HUES6 (cell line): Measurements from ENCODE around the gene OSBP2.

ENCODE experiments used
- H3K27ac ChIP-seq: 2 replicates; pipeline ENCODE4 v1.7.0; 2013; ENCODE audit warnings: low read depth, mild to moderate bottlenecking, low read length, inconsistent platforms
- H3K27me3 ChIP-seq: 2 replicates; pipeline ENCODE4 v1.6.1; 2013; ENCODE audit warnings: low read length; ENCODE audit not compliant: control insufficient read depth, insufficient read depth
- H3K36me3 ChIP-seq: 2 replicates; pipeline ENCODE4 v1.6.1; 2013; ENCODE audit warnings: low read length; ENCODE audit not compliant: control insufficient read depth, insufficient read depth
- H3K4me1 ChIP-seq: 2 replicates; pipeline ENCODE4 v1.6.1; 2013; ENCODE audit warnings: low read length; ENCODE audit not compliant: control insufficient read depth, insufficient read depth
- H3K4me3 ChIP-seq: 2 replicates; pipeline ENCODE4 v1.5.1; 2013; ENCODE audit warnings: low read depth, low read length
- H3K9ac ChIP-seq: one replicate; pipeline ENCODE4 v1.6.1; 2013; ENCODE audit warnings: mild to moderate bottlenecking, low read length
- H3K9me3 ChIP-seq: 2 replicates; pipeline ENCODE4 v1.6.1; 2013; ENCODE audit warnings: low read depth, low read length; ENCODE audit not compliant: control insufficient read depth, insufficient read depth

The OSBP2 gene

GRCh38 chr22:30865656-30866055 lies 171.0 kb downstream of the OSBP2 start:
- no peak overlapping the region for H3K27ac ChIP-seq
- H3K9me3 ChIP-seq, result no peaks in the 10 kb centered on the region
- H3K36me3 ChIP-seq, result no peaks in the 10 kb centered on the region
- H3K27me3 ChIP-seq, result no peaks in the 10 kb centered on the region
- H3K4me3 ChIP-seq, result no peak overlapping the region
- no peak overlapping the region for H3K9ac ChIP-seq
- no peaks in the 10 kb centered on the region for H3K4me1 ChIP-seq

GRCh38 chr22:30866216-30866615 lies 171.5 kb downstream of the OSBP2 start:
- H3K9ac ChIP-seq, result no peak overlapping the region
- no peaks in the 10 kb centered on the region for H3K27me3 ChIP-seq
- H3K27ac ChIP-seq, result no peak overlapping the region
- no peaks in the 10 kb centered on the region for H3K36me3 ChIP-seq
- no peaks in the 10 kb centered on the region for H3K9me3 ChIP-seq
- H3K4me3 ChIP-seq, result no peak overlapping the region
- H3K4me1 ChIP-seq, result no peaks in the 10 kb centered on the region

GRCh38 chr22:30866811-30867271 lies 172.2 kb downstream of the OSBP2 start:
- Histone ChIP-seq H3K9ac (no peak overlapping the region), H3K27me3 (no peaks in the 10 kb centered on the region), H3K9me3 (no peaks in the 10 kb centered on the region), H3K4me3 (no peak overlapping the region), H3K27ac (no peak overlapping the region), H3K4me1 (no peaks in the 10 kb centered on the region), H3K36me3 (no peaks in the 10 kb centered on the region)

GRCh38 chr22:30867746-30868662 lies 173.3 kb downstream of the OSBP2 start:
- Histone ChIP-seq H3K36me3 (no peaks in the 10 kb centered on the region), H3K4me1 (no peaks in the 10 kb centered on the region), H3K9me3 (no peaks in the 10 kb centered on the region), H3K9ac (no peak overlapping the region), H3K27me3 (no peaks in the 10 kb centered on the region), H3K27ac (no peak overlapping the region), H3K4me3 (no peak overlapping the region)

GRCh38 chr22:30868663-30869385 lies 174.2 kb downstream of the OSBP2 start:
- Histone ChIP-seq H3K9ac (no peak overlapping the region), H3K9me3 (no peaks in the 10 kb centered on the region), H3K36me3 (no peaks in the 10 kb centered on the region), H3K4me3 (no peak overlapping the region), H3K27me3 (no peaks in the 10 kb centered on the region), H3K4me1 (no peaks in the 10 kb centered on the region), H3K27ac (no peak overlapping the region)

- no peaks in the 10 kb centered on the region for H3K36me3 ChIP-seq
- no peak overlapping the region for H3K27ac ChIP-seq
- no peaks in the 10 kb centered on the region for H3K27me3 ChIP-seq
- H3K4me3 ChIP-seq, result no peak overlapping the region
- no peaks in the 10 kb centered on the region for H3K4me1 ChIP-seq
- no peak overlapping the region for H3K9ac ChIP-seq
- no peaks in the 10 kb centered on the region for H3K9me3 ChIP-seq
These were observed 175.2 kb downstream of the OSBP2 start for GRCh38 chr22:30869667-30870395.

- Histone ChIP-seq H3K4me3 (no peak overlapping the region), H3K36me3 (no peaks in the 10 kb centered on the region), H3K9me3 (no peaks in the 10 kb centered on the region), H3K27me3 (no peaks in the 10 kb centered on the region), H3K4me1 (no peaks in the 10 kb centered on the region), H3K27ac (no peak overlapping the region), H3K9ac (no peak overlapping the region)
These were observed 176.0 kb downstream of the OSBP2 start for GRCh38 chr22:30870451-30871345.

GRCh38 chr22:30871391-30872284 lies 177.0 kb downstream of the OSBP2 start:
- Histone ChIP-seq H3K27me3 (no peaks in the 10 kb centered on the region), H3K4me3 (no peak overlapping the region), H3K27ac (no peak overlapping the region), H3K9ac (no peak overlapping the region), H3K36me3 (no peaks in the 10 kb centered on the region), H3K9me3 (no peaks in the 10 kb centered on the region), H3K4me1 (no peaks in the 10 kb centered on the region)

- H3K9me3 ChIP-seq, result no peaks in the 10 kb centered on the region
- H3K27ac ChIP-seq, result no peak overlapping the region
- no peaks in the 10 kb centered on the region for H3K36me3 ChIP-seq
- H3K4me1 ChIP-seq, result no peaks in the 10 kb centered on the region
- no peaks in the 10 kb centered on the region for H3K27me3 ChIP-seq
- no peak overlapping the region for H3K9ac ChIP-seq
- H3K4me3 ChIP-seq, result no peak overlapping the region
These were observed 177.8 kb downstream of the OSBP2 start for GRCh38 chr22:30872285-30873041.
